CMK (cell line): ENCODE data around the gene USP48.

Source experiments
- DNase-seq: peaks from one replicate; pipeline ENCODE4 v3.0.0-alpha.2; 2010; ENCODE audit warnings: low read depth

USP48 gene

DNA sequence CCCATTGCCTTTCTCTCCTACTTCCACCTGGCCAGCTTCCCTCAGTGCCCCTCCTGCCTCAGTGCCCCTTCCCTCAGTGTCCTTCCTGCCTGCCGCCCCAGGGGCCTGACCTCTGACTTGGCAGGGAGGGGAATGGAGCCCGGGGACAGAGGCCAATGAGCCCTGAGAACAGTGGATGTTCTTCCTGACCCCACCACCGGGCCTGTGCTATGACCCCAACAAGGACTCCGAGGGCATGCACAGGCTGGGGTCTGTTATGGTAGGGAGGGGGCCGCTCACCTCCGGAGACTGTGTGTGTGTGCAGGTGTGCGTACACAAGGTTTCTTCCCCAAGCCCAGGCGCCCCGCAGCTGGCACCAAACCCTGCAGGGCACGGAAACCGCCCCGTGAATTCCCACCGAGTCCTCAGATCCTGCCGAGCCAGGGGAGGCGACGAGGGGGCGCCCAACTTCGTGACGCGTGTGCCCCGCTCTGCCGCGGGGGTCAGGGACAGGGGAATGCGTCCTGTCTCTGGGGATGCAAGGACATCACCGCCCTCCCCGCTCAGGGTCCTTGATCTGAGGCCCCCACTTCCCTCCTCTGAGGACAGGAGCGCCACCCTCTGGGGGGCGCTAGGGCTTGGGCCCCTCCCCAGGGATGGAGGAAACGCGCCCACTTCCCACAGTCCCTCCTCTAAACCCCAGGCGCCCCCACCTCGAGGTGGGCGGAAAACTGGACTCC lies 114.6 kb downstream of the USP48 start:
- DNase-seq = no peak

- no peak for DNase-seq
Measured at GRCh38 chr1:21667348-21668231, 115.4 kb downstream of the USP48 start.

- DNase-seq = no peak
Measured at GRCh38 chr1:21666576-21667320, 116.2 kb downstream of the USP48 start.

GRCh38 chr1:21665711-21666575 lies 117.0 kb downstream of the USP48 start:
- DNase-seq = no peak

DNA sequence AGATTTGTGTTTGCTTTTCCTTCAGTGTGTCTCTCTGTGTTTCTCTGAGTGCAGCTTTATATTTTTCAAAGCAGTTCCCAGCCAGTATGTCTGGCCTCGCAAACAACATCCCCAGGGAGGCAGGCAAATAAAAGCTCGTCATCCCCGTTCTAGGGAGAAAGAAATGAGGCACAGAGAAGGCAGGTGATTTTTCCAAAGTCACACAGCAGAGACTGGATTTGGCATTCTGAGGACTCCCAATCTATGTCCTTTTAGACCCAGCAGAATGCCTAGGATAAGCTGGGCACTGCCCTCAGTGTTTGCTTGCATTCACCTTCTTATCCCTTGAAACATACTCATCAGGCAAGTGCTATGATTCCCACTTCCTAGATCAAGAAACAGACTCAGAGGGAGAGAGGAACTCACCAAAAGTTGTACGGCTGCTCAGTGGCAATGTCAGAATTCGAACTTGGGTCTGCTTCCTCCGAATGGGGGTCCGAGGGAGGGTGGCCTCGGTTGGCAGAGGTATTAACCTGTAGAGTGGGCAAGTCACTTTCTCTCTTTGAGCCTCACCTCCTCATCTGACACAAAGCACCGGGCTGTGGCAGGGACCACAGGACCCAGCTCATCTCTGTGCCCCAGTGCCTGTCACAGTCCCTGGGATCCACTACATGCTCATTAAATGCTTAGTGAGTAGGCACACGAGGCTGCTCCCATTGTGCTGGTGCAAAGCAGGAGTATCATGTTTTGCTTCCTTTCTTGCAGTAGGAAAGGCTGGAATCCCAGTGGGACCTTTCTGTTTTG lies 118.0 kb downstream of the USP48 start:
- no peak for DNase-seq

GRCh38 chr1:21663951-21664805 lies 118.8 kb downstream of the USP48 start:
- no peak for DNase-seq

- no peak for DNase-seq
Measured at GRCh38 chr1:21663248-21663950, 119.5 kb downstream of the USP48 start.

GRCh38 chr1:21662426-21663247 lies 120.3 kb downstream of the USP48 start:
- DNase-seq = no peak

DNA sequence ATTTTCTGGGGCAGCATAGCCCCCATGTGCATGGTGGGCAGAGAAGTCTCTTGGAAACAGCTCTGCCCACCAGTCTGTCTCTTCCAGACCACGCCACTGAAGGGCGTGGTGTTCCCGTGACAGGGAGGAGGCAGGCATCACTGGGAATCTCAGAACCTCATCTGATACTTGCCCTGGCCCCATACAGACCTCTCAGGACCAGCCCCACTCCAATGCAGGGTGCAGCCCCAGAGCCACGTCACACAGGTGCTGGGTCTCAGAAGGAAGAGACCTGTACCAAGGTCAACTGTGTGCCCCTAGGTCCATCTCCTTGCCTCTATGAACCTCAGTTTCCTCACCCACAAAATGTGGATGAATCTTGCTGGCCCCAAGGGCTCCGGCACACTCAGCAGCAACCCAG lies 121.1 kb downstream of the USP48 start:
- no peak for DNase-seq

- DNase-seq = no peak
Measured at GRCh38 chr1:21659924-21660326, 123.0 kb downstream of the USP48 start.

DNA sequence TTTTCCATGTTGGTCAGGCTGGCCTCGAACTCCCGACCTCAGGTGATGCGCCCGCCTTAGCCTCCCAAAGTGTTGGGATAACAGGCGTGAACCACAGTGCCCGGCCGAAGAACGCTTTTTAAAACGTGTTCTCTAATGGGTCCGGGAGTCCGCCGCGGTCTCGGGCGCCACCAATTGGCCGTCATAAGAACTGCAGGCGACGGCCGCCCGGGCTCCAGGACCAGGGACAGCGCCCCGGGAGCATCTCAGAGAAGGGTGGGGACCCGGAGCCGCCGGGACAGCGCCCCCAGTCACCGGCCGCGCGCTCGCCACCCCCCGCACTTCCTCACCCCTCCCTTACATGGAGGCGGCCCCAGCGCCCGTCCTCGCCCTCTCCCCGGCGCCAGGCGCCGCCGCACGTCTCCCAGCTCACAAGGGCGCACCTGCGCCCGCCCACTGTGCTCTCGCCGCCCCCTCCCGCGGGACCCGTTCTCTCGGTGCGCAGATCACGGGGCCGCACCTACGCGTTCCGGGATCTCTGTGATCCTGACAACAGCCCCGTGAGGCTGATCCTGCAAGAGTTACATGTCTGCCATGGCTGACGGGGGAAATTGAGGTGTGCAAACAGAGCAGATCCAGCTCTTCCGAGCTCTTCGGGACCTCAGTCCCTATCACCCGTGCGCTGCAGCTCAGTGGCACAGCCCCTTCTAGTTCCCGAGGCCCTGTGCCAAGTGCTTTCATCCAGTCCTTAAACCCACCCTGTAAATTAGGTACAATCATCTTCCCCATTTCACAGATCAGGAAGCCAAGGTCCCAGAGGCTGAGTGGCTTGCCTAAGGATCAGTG lies 123.6 kb downstream of the USP48 start:
- DNase-seq = peak; percentile 70

- no peak for DNase-seq
Measured at GRCh38 chr1:21657456-21658190, 125.3 kb downstream of the USP48 start.

GRCh38 chr1:21655748-21656147 lies 127.2 kb downstream of the USP48 start:
- no peak for DNase-seq

DNA sequence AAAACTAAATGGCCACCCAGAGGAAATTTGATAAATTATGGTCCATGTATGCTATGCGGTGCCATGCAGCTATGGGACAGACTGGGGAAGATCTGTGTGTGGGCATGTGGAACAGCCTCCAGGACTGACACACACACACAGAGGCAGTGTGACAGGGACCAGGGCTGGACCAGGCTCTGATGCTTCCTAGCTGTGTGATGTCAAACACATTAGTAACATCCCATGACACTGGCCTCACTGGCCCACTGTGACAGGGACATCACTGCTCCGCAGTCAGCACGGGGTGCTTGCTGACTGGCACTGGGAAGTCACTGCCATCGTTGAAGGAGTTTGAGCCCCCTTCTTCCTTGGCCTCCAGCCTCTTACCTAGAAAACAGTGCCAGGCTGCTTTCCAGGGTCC lies 127.7 kb downstream of the USP48 start:
- DNase-seq = no peak

GRCh38 chr1:21654209-21654608 lies 128.7 kb downstream of the USP48 start:
- no peak for DNase-seq

DNA sequence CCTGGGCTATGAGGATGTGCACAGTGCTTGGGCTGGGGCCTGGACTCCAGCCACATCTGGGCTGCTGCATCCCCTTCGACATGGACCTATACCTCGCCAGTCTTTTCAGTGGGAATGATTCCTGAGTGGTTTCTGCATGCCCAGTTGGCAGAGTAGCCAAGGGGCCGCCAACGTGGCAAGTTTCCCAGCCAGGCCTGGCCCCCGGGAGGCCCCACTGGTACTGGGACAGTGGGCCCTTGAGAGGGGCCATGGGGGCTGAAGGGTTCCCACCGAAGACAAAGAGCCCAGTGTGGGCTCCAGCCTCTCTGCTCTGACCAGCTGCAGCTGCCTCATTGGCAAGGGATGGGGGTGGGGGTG lies 129.2 kb downstream of the USP48 start:
- no peak for DNase-seq
